ENCODE measurements around the gene RBM20.

DNA sequence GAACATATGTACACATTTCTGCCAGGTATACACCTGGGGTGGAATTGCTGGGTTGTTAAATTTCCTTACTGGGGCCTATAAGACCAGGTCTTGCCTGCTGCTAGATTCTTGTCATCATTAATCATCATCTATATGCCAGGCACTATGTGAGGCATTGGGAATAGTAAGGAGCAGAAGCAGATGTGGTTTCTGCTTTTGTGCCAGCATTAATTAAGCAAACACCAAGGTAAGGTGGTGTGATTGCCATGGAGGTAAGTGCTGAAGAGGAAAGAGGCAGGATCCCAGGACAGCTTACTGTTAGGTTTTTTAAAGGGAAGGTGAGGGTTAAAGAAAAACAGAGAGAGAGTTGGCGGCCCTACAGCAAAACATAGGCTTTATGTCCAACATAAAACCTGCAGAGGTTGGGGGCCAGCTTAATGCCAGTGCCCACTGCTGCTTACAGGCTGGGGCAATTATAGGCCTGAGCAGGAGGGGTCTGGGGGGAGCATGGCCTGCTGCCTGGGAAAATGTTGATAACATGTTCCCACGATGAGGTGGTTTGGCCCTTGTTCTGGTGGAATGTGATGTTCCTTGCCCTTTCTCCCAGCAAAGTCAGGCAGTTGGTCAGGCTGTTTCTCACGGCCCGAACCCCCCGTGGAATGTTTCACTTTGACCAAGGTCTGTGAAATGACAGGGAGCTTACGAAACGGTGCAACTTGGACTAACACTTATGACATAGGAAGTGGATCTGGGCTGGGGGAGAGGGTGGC, 93.9 kb downstream of the RBM20 start:
- no peak for TF ChIP-seq BACH2 (CRISPR knock-in tag; IDR thresholded peaks at IDR 0.05; ENCODE audit: borderline replicate concordance)
- TF ChIP-seq, protein P1, sequence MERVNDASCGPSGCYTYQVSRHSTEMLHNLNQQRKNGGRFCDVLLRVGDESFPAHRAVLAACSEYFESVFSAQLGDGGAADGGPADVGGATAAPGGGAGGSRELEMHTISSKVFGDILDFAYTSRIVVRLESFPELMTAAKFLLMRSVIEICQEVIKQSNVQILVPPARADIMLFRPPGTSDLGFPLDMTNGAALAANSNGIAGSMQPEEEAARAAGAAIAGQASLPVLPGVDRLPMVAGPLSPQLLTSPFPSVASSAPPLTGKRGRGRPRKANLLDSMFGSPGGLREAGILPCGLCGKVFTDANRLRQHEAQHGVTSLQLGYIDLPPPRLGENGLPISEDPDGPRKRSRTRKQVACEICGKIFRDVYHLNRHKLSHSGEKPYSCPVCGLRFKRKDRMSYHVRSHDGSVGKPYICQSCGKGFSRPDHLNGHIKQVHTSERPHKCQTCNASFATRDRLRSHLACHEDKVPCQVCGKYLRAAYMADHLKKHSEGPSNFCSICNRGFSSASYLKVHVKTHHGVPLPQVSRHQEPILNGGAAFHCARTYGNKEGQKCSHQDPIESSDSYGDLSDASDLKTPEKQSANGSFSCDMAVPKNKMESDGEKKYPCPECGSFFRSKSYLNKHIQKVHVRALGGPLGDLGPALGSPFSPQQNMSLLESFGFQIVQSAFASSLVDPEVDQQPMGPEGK (CRISPR knock-in tag; IDR thresholded peaks at IDR 0.05; ENCODE audit: borderline replicate concordance) = no peak
- TF ChIP-seq, protein P2, sequence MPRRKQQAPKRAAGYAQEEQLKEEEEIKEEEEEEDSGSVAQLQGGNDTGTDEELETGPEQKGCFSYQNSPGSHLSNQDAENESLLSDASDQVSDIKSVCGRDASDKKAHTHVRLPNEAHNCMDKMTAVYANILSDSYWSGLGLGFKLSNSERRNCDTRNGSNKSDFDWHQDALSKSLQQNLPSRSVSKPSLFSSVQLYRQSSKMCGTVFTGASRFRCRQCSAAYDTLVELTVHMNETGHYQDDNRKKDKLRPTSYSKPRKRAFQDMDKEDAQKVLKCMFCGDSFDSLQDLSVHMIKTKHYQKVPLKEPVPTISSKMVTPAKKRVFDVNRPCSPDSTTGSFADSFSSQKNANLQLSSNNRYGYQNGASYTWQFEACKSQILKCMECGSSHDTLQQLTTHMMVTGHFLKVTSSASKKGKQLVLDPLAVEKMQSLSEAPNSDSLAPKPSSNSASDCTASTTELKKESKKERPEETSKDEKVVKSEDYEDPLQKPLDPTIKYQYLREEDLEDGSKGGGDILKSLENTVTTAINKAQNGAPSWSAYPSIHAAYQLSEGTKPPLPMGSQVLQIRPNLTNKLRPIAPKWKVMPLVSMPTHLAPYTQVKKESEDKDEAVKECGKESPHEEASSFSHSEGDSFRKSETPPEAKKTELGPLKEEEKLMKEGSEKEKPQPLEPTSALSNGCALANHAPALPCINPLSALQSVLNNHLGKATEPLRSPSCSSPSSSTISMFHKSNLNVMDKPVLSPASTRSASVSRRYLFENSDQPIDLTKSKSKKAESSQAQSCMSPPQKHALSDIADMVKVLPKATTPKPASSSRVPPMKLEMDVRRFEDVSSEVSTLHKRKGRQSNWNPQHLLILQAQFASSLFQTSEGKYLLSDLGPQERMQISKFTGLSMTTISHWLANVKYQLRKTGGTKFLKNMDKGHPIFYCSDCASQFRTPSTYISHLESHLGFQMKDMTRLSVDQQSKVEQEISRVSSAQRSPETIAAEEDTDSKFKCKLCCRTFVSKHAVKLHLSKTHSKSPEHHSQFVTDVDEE (CRISPR knock-in tag; IDR thresholded peaks at IDR 0.05) = no peak
- TF ChIP-seq ARNTL (CRISPR knock-in tag; IDR thresholded peaks at IDR 0.05; ENCODE audit: borderline replicate concordance, low read depth) = no peak
- TF ChIP-seq, protein P3, sequence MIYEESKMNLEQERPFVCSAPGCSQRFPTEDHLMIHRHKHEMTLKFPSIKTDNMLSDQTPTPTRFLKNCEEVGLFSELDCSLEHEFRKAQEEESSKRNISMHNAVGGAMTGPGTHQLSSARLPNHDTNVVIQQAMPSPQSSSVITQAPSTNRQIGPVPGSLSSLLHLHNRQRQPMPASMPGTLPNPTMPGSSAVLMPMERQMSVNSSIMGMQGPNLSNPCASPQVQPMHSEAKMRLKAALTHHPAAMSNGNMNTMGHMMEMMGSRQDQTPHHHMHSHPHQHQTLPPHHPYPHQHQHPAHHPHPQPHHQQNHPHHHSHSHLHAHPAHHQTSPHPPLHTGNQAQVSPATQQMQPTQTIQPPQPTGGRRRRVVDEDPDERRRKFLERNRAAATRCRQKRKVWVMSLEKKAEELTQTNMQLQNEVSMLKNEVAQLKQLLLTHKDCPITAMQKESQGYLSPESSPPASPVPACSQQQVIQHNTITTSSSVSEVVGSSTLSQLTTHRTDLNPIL (CRISPR knock-in tag; IDR thresholded peaks at IDR 0.05; ENCODE audit: low read depth) = no peak
- no peak for TF ChIP-seq TCF4 (CRISPR knock-in tag; IDR thresholded peaks at IDR 0.05; ENCODE audit: borderline replicate concordance)
- TF ChIP-seq GLIS3 (CRISPR knock-in tag; IDR thresholded peaks at IDR 0.05) = no peak
- no peak for TF ChIP-seq ZFP3 (CRISPR knock-in tag; IDR thresholded peaks at IDR 0.05)

Measured in SK-N-SH treated with all-trans-retinoic acid at 6 μM for 48 hours (cell line).